Mesenchymal stem cell (in vitro differentiated cells and primary cell): Measurements from ENCODE around the gene ELF2.
"Not testable (repeated sequence)": the region's sequence is repeated elsewhere in the genome, so short reads cannot be mapped to it uniquely, and the experiment has no call there.

ENCODE experiments used
- DNase-seq: peaks from one replicate; pipeline ENCODE4 v3.0.0-alpha.2; 2013
- H2AFZ ChIP-seq: one replicate; pipeline ENCODE4 v1.6.1; 2013; ENCODE audit warnings: low read depth, mild to moderate bottlenecking, control low read depth, inconsistent platforms, low read length, moderate library complexity
- H2AK5ac ChIP-seq: 2 replicates; pipeline ENCODE4 v1.6.1; 2013; ENCODE audit warnings: low read length, moderate library complexity, mild to moderate bottlenecking, inconsistent platforms; ENCODE audit not compliant: severe bottlenecking
- H2BK120ac ChIP-seq: one replicate; pipeline ENCODE4 v1.6.1; 2013; ENCODE audit warnings: low read depth, mild to moderate bottlenecking, inconsistent platforms, low read length, moderate library complexity
- H2BK12ac ChIP-seq, 2 experiments: one replicate each; pipeline ENCODE4 v1.6.1; 2013; ENCODE audit warnings: inconsistent platforms in 2 of 2, low read length in 2 of 2, mild to moderate bottlenecking in 2 of 2, moderate library complexity in 2 of 2, control low read depth in 1 of 2
- H2BK15ac ChIP-seq: one replicate; pipeline ENCODE4 v1.6.1; 2013; ENCODE audit warnings: mild to moderate bottlenecking, low read depth, inconsistent platforms; ENCODE audit not compliant: poor library complexity, severe bottlenecking
- H2BK5ac ChIP-seq: 2 replicates; pipeline ENCODE4 v1.6.1; 2013; ENCODE audit warnings: low read depth, mild to moderate bottlenecking, low read length, control low read depth, inconsistent platforms; ENCODE audit not compliant: poor library complexity, severe bottlenecking
- H3K14ac ChIP-seq, 2 experiments: one replicate each; pipeline ENCODE4 v1.6.1; 2013; ENCODE audit warnings: inconsistent platforms in 2 of 2, low read length in 2 of 2, control low read depth in 1 of 2, mild to moderate bottlenecking in 1 of 2, moderate library complexity in 1 of 2
- H3K18ac ChIP-seq, 2 experiments: one replicate each; pipeline ENCODE4 v1.6.1; 2013; ENCODE audit warnings: inconsistent platforms in 2 of 2, low read length in 2 of 2, control low read depth in 1 of 2, low read depth in 1 of 2, mild to moderate bottlenecking in 1 of 2
- H3K23ac ChIP-seq, 2 experiments: one replicate each; pipeline ENCODE4 v1.6.1; 2013; ENCODE audit warnings: inconsistent platforms in 2 of 2, low read length in 2 of 2, mild to moderate bottlenecking in 2 of 2, moderate library complexity in 2 of 2, control low read depth in 1 of 2
- H3K27ac ChIP-seq: 2 replicates; pipeline ENCODE4 v1.5.1; 2013; ENCODE audit warnings: mild to moderate bottlenecking, moderate library complexity, low read length, control low read depth, inconsistent platforms; ENCODE audit not compliant: poor library complexity, severe bottlenecking
- H3K27me3 ChIP-seq, 2 experiments: 2 replicates each; pipeline versions ENCODE4 v1.6.1 to v1.7.0; 2013; ENCODE audit warnings: low read length in 2 of 2, mild to moderate bottlenecking in 2 of 2, moderate library complexity in 2 of 2, control low read depth in 1 of 2, inconsistent platforms in 1 of 2; ENCODE audit not compliant: control insufficient read depth in 1 of 2, insufficient read depth in 1 of 2
- H3K36me3 ChIP-seq, 2 experiments: 2 replicates each; pipeline versions ENCODE4 v1.6.1 to v1.7.0; 2013; ENCODE audit warnings: low read length in 2 of 2, control low read depth in 1 of 2, inconsistent platforms in 1 of 2, low read depth in 1 of 2, mild to moderate bottlenecking in 1 of 2; ENCODE audit not compliant: insufficient read depth in 2 of 2, control insufficient read depth in 1 of 2
- H3K4ac ChIP-seq, 2 experiments: one replicate each; pipeline ENCODE4 v1.6.1; 2013; ENCODE audit warnings: inconsistent platforms in 2 of 2, low read length in 2 of 2, mild to moderate bottlenecking in 2 of 2, moderate library complexity in 2 of 2, control low read depth in 1 of 2, low read depth in 1 of 2
- H3K4me1 ChIP-seq: 2 replicates; pipeline ENCODE4 v1.6.1; 2013; ENCODE audit warnings: low read depth, low read length, control low read depth; ENCODE audit not compliant: control insufficient read depth, insufficient read depth
- H3K4me2 ChIP-seq: 2 replicates; pipeline ENCODE4 v1.6.1; 2013; ENCODE audit warnings: low read length, mild to moderate bottlenecking, inconsistent platforms; ENCODE audit not compliant: poor library complexity, severe bottlenecking
- H3K4me3 ChIP-seq, 2 experiments: 2 replicates each; pipeline versions ENCODE4 v1.5.1 to v1.7.0; 2013; ENCODE audit warnings: low read length in 2 of 2, mild to moderate bottlenecking in 2 of 2, control low read depth in 1 of 2, low read depth in 1 of 2; ENCODE audit not compliant: insufficient read depth in 1 of 2
- H3K79me1 ChIP-seq: replicated peaks from 2 replicates; pipeline ENCODE4 v1.6.1; 2013; ENCODE audit warnings: mild to moderate bottlenecking, control low read depth, low read length, inconsistent platforms; ENCODE audit not compliant: poor library complexity, severe bottlenecking
- H3K9ac ChIP-seq: 2 replicates; pipeline ENCODE4 v1.7.0; 2013; ENCODE audit warnings: mild to moderate bottlenecking, low read length, moderate library complexity
- H3K9me3 ChIP-seq: 2 replicates; pipeline ENCODE4 v1.7.0; 2013; ENCODE audit warnings: mild to moderate bottlenecking, low read length; ENCODE audit not compliant: control insufficient read depth
- H4K8ac ChIP-seq: one replicate; pipeline ENCODE4 v1.6.1; 2013; ENCODE audit warnings: inconsistent platforms, mild to moderate bottlenecking, low read length, moderate library complexity
- H4K91ac ChIP-seq: one replicate; pipeline ENCODE4 v1.6.1; 2013; ENCODE audit warnings: mild to moderate bottlenecking, low read length, inconsistent platforms
- WGBS: methylation state at CpG from one replicate; pipeline ENCODE4 v1.1.7; 2013; ENCODE audit warnings: mixed read lengths; 5-methylcytosine and 5-hydroxymethylcytosine counted together

ELF2 gene

GRCh38 chr4:139011225-139011950 lies 165.6 kb downstream of the ELF2 start:
- H2BK120ac ChIP-seq: no peak overlapping the region
- H2AK5ac ChIP-seq: peak overlapping the region; percentile 65
- WGBS: 91% methylated on average over 16 of the region's 16 CpGs
- no peak overlapping the region for H2BK5ac ChIP-seq
- no peak overlapping the region for H3K4ac ChIP-seq
- no peak overlapping the region for H3K4me2 ChIP-seq
- H3K79me1 ChIP-seq: no peaks in the 10 kb centered on the region
- no peaks in the 10 kb centered on the region for H3K36me3 ChIP-seq
- H3K14ac ChIP-seq: no peak overlapping the region
- DNase-seq: no peak
- no peak overlapping the region for H3K4me3 ChIP-seq
- no peak overlapping the region for H2BK12ac ChIP-seq
- H3K18ac ChIP-seq: no peak overlapping the region
- no peaks in the 10 kb centered on the region for H3K27me3 ChIP-seq
- H3K23ac ChIP-seq: no peak overlapping the region
- no peak overlapping the region for H4K91ac ChIP-seq
- H3K9me3 ChIP-seq: peaks cover 8% of the 10 kb centered on the region
- H3K4me1 ChIP-seq: peaks cover 4% of the 10 kb centered on the region
- no peak overlapping the region for H2AFZ ChIP-seq
- H3K9ac ChIP-seq: no peak overlapping the region
- no peak overlapping the region for H2BK15ac ChIP-seq
- H3K27ac ChIP-seq: no peak overlapping the region
- H4K8ac ChIP-seq: no peak overlapping the region

GRCh38 chr4:139009702-139010101 lies 167.3 kb downstream of the ELF2 start:
- Histone ChIP-seq H4K8ac (no peak overlapping the region), H2BK12ac (no peak overlapping the region), H3K4me2 (no peak overlapping the region), H3K4me1 (peaks cover 2% of the 10 kb centered on the region), H2BK120ac (no peak overlapping the region), H3K27ac (no peak overlapping the region), H3K79me1 (no peaks in the 10 kb centered on the region), H3K18ac (no peak overlapping the region), H3K36me3 (no peaks in the 10 kb centered on the region), H3K4me3 (no peak overlapping the region), H3K23ac (no peak overlapping the region), H2BK5ac (no peak overlapping the region), H4K91ac (no peak overlapping the region), H2AFZ (no peak overlapping the region), H3K9ac (no peak overlapping the region), H2BK15ac (no peak overlapping the region), H2AK5ac (no peak overlapping the region), H3K14ac (no peak overlapping the region), H3K27me3 (no peaks in the 10 kb centered on the region), H3K9me3 (peaks cover 8% of the 10 kb centered on the region), H3K4ac (no peak overlapping the region)
- no peak for DNase-seq
- 45% methylated on average over 1 of the region's 1 CpG for WGBS

- H3K27ac ChIP-seq, DNase-seq, H3K36me3 ChIP-seq, H4K8ac ChIP-seq, H2BK5ac ChIP-seq, H2BK120ac ChIP-seq, H3K14ac ChIP-seq, H3K23ac ChIP-seq, H3K9me3 ChIP-seq, H3K4ac ChIP-seq, H3K18ac ChIP-seq, H3K4me3 ChIP-seq, H3K9ac ChIP-seq, H2BK15ac ChIP-seq, H3K79me1 ChIP-seq, H2AFZ ChIP-seq, H3K4me2 ChIP-seq, H4K91ac ChIP-seq, H3K27me3 ChIP-seq, H3K4me1 ChIP-seq, H2AK5ac ChIP-seq, H2BK12ac ChIP-seq: not testable (repeated sequence)
- WGBS: 97% methylated on average over 6 of the region's 7 CpGs
These were observed 168.7 kb downstream of the ELF2 start for GRCh38 chr4:139008278-139008677.

DNA sequence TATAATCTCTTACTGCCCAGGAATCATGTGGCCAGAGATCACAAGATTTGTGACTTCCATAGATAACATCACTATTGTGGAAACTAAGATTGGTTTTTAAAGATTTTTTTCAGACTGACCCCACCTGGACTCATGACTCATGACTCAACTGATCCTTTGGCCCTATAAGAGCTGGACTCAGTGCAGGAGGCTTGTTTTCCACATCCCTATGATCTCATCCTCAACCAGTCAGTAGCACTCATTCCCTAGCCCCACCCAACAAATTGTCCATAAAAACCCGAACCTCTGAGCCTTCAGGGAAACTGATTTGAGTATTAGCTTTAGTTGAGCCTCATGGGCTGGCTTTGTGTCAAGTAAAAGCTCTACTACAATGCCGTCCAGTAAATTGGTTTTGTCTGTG lies 169.4 kb downstream of the ELF2 start:
- H3K18ac ChIP-seq: no peak overlapping the region
- H2BK5ac ChIP-seq: no peak overlapping the region
- H2BK15ac ChIP-seq: no peak overlapping the region
- 93% methylated on average over 2 of the region's 2 CpGs for WGBS
- H2BK12ac ChIP-seq: no peak overlapping the region
- no peak overlapping the region for H4K91ac ChIP-seq
- no peak overlapping the region for H3K4me2 ChIP-seq
- H2AFZ ChIP-seq: no peak overlapping the region
- no peak overlapping the region for H4K8ac ChIP-seq
- H3K4ac ChIP-seq: no peak overlapping the region
- no peak overlapping the region for H3K9ac ChIP-seq
- no peaks in the 10 kb centered on the region for H3K79me1 ChIP-seq
- no peaks in the 10 kb centered on the region for H3K27me3 ChIP-seq
- no peaks in the 10 kb centered on the region for H3K4me1 ChIP-seq
- peaks cover 8% of the 10 kb centered on the region for H3K9me3 ChIP-seq
- no peak overlapping the region for H2BK120ac ChIP-seq
- H3K14ac ChIP-seq: no peak overlapping the region
- no peak overlapping the region for H2AK5ac ChIP-seq
- DNase-seq: no peak
- H3K27ac ChIP-seq: no peak overlapping the region
- H3K23ac ChIP-seq: no peak overlapping the region
- H3K4me3 ChIP-seq: no peak overlapping the region
- no peaks in the 10 kb centered on the region for H3K36me3 ChIP-seq
